ENCODE data around the gene CPLANE2.

Gene CPLANE2, protein sequence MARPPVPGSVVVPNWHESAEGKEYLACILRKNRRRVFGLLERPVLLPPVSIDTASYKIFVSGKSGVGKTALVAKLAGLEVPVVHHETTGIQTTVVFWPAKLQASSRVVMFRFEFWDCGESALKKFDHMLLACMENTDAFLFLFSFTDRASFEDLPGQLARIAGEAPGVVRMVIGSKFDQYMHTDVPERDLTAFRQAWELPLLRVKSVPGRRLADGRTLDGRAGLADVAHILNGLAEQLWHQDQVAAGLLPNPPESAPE

DNA sequence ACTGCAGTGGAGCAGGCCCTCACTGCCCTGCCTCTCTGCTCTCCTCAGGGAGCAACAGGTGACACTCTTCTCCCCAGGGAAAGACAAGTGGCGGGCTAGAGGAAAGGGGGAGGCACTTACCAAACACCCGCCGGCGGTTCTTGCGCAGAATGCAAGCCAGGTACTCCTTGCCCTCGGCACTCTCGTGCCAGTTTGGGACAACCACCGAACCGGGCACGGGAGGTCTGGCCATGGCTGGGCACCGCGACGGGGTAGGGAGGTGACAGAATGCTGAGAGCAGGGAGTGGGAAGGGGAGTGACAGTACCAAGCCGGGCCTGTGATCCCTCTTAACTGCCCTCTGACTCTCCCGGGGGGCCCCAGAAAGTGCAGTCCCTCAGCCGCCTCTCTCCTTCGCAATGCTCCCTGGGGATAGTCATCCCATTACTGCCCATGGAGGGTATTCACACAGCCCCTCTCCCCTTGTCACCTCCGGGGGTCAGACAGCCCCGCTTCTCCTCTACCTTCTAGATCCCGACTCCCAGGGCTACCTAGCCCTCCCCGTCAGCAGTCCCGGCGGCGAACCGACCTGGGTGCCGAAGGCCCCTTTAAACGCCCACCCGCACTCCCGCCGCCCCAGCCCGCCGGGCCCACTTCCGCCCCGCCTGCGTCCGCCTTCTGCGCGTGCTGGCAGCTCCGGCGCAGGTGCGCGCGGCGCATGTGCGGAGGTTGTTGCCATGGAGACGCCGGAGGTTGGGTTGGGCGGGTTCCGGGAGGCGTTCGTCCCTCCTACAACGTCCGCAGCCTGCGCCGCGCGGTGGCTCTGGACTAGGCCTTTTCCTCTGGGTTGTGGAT is at the start of gene CPLANE2:
Gene CPLANE2 (minus strand): TSS at position 673 of the 832 bp plus-strand sequence. CDS start 441 bp downstream, at position 232.
- TF ChIP-seq, protein P1, sequence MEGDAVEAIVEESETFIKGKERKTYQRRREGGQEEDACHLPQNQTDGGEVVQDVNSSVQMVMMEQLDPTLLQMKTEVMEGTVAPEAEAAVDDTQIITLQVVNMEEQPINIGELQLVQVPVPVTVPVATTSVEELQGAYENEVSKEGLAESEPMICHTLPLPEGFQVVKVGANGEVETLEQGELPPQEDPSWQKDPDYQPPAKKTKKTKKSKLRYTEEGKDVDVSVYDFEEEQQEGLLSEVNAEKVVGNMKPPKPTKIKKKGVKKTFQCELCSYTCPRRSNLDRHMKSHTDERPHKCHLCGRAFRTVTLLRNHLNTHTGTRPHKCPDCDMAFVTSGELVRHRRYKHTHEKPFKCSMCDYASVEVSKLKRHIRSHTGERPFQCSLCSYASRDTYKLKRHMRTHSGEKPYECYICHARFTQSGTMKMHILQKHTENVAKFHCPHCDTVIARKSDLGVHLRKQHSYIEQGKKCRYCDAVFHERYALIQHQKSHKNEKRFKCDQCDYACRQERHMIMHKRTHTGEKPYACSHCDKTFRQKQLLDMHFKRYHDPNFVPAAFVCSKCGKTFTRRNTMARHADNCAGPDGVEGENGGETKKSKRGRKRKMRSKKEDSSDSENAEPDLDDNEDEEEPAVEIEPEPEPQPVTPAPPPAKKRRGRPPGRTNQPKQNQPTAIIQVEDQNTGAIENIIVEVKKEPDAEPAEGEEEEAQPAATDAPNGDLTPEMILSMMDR (conservative IDR thresholded peaks at IDR 0.05): no peak; the same call in 1 of the 2 replicates
- TF ChIP-seq ZFX (IDR thresholded peaks at IDR 0.05): no peak
- H3K27ac ChIP-seq: peak within 1 kb of the TSS; percentile 86

DNA sequence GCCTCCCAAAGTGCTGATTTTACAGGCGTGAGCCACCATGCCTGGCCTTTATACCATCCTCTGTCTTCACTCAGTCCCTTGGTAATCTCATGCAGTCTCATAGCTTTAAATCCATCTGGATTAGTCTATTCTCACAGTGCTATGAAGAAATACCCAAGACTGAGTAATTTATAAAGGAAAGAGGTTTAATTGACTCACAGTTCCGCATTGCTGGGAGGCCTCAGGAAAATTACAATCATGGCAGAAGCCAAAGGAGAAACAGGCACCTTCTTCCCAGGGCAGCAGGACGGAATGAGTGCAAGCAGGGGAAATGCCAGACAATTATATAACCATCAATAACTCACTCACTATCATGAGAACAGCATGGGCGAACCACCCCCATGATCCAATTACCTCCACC is 49.1 kb upstream of the CPLANE2 start:
- no peak for TF ChIP-seq ZFX (IDR thresholded peaks at IDR 0.05)
- TF ChIP-seq, protein P1 (conservative IDR thresholded peaks at IDR 0.05): no peak
- H3K27ac ChIP-seq: no peak overlapping the region

DNA sequence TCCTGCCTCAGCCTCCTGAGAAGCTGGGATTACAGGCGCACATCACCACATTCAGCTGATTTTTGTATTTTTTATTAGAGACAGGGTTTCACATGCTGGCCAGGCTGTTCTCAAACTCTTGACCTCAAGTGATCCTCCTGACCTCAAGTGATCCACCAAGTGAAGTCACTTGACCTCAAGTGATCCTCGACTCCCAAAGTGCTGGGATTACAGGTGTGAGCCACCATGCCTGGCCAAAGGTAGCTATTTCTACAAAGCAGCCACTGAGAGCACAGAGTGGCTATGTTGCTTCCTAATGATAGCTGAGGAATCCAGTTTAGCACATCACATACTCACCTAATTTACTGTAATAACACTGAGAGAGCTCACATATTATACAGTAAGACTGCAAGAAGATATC is 44.8 kb upstream of the CPLANE2 start:
- H3K27ac ChIP-seq: no peak overlapping the region

DNA sequence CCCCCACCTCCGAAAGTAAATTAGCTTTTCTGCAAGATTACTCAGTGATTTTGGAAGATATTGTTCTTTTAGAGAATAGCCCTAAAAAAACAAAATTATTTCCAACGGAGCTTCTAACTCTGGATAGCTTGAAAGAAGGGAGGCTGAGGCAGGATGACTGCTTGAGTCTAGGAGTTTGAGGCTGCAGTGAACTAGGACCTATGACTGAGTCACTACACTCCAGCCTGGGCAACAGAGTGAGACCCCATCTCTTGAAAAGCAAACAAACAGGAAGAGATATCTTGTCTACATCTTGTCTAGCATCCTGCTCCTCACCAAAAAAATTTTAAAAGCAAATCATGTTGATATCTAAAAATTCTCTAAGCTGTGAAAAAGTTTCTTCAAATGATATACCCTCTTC is 42.2 kb upstream of the CPLANE2 start:
- TF ChIP-seq, protein P1 (conservative IDR thresholded peaks at IDR 0.05): no peak
- no peak for TF ChIP-seq ZFX (IDR thresholded peaks at IDR 0.05)
- no peak overlapping the region for H3K27ac ChIP-seq

More for the DNA sequence above, 44.8 kb upstream of the CPLANE2 start:
- no peak for TF ChIP-seq ZFX (IDR thresholded peaks at IDR 0.05)
- TF ChIP-seq, protein P1 (conservative IDR thresholded peaks at IDR 0.05): no peak

- TF ChIP-seq, protein P1 (conservative IDR thresholded peaks at IDR 0.05): no peak
- no peak for TF ChIP-seq ZFX (IDR thresholded peaks at IDR 0.05)
- H3K27ac ChIP-seq: no peak overlapping the region
Measured at GRCh38 chr1:16276302-16277030, 39.5 kb upstream of the CPLANE2 start.

DNA sequence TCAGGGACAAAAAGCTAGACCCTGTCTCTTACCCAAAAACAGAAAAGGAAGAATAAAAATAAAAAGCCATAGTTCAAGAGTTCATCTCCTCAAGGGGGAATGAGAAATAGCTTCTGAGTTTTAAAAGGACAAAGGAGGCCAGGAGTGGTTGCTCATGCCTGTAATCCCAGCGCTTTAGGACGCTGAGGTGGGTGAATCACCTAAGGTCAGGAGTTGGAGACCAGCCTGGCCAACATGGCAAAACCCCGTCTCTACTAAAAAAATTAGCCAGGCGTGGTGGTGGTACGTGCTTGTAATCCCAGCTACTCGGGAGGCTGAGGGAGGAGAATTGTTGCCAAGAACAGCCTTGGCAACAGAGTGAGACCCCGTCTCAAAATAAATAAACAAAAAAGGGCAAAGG is 38.6 kb upstream of the CPLANE2 start:
- TF ChIP-seq, protein P1 (conservative IDR thresholded peaks at IDR 0.05): no peak
- TF ChIP-seq ZFX (IDR thresholded peaks at IDR 0.05): no peak
- no peak overlapping the region for H3K27ac ChIP-seq
